Activated CD4-positive, alpha-beta T cell treated with anti-CD3 and anti-CD28 coated beads, Interleukin-2, Interleukin-4, amounts not matched to agents 100 ng/mL and 50 ng/mL, durations not matched to agents 16 hours and 8 hours (primary cell): ENCODE data around the gene RPL13.
A peak's percentile ranks its signal among the peaks of the same experiment; 100 is the strongest.

Experiments used
- DNase-seq: peaks from one replicate; pipeline ENCODE4 v3.0.0-alpha.2; 2020; ENCODE audit warnings: low spot score

The RPL13 gene

DNA sequence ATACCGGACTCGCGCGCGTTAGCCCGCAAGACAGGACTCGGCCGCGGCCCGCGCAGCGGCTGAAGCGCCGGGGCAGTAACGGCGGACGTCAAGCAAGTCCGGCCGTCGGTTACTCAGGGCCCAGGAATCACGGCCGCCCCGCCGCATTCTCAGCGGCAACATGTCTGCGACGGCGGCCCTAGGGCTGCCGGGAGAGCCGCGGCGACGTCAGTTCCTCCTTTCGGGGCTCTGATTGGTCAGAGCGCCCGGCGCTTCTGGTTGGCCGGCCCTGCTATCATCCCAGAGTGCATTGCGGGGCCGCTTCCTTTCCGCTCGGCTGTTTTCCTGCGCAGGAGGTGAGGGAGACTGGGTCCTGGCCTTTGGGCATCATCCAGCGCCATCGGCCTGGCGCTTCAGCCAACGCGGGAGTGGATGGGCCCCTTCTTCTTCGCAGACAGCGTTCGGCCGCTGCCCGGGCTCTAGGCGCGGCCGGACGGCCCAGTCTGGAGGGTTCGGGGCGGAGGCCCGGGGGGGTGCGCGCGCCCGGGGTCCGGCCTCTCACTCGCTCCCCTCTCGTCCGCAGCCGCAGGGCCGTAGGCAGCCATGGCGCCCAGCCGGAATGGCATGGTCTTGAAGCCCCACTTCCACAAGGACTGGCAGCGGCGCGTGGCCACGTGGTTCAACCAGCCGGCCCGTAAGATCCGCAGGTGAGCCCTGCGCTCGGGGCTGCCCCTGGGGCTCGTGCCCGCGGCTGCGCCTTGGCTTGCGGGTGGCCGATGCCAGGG is at the start of gene RPL13:
TSS of gene RPL13 (plus strand) at position 305 of the 764 bp plus-strand sequence. CDS start at position 583, 278 bp downstream.
- peak; percentile 96 for DNase-seq

DNA sequence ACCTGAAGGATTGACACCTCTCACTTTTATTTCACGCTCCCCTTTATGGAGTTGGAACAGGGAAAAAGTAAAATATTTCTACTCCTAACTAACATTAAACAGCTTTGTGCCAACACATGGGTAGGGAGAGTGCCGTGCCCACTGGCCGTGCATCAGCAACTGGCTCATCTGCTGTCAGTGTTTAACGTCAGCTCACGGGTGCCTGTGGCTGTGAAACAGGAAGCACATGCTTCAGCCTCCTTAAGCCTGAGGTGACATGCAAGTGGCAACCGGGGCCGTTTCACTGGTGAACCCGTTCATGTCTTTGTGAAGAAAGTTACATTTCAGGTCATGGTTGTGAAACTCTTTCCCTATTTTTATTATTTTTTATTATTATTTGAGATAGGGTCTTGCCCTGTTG is 49.1 kb upstream of the RPL13 start:
- no peak for DNase-seq

DNA sequence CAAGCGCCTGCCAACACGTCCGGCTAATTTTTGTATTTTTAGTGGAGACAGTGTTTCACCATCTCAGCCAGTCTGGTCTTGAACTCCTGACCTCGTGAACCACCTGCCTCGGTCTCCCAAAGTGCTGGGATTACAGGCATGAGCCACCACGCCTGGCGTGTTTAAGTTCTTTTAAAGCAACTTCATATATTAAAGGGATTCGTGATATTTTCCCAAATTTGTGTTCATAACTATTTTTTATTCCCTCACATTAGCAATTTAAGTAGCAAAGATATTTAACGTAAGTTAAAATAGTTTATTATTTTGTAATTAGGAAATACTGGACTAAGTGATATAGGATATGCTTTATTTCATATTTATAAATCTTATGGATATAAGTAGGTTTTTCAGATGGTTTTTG is 48.0 kb upstream of the RPL13 start:
- no peak for DNase-seq

DNA sequence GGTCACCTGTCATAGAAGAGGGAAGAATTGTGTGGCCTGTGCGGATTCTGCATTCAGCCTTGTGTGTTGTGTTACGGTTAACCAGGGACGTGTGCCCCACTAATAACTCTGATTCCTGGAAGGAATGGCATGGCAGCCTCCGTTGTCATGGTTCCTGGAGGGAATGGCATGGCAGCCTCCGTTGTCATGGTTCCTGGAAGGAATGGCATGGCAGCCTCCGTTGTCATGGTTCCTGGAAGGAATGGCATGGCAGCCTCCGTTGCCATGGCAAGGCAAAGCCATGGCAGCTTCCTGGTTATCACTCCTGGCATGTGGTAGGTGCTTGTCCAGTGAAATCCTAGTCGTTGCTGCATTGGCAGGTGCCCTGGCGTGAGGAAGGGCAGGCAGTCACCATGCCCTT is 43.4 kb upstream of the RPL13 start:
- DNase-seq = no peak

DNA sequence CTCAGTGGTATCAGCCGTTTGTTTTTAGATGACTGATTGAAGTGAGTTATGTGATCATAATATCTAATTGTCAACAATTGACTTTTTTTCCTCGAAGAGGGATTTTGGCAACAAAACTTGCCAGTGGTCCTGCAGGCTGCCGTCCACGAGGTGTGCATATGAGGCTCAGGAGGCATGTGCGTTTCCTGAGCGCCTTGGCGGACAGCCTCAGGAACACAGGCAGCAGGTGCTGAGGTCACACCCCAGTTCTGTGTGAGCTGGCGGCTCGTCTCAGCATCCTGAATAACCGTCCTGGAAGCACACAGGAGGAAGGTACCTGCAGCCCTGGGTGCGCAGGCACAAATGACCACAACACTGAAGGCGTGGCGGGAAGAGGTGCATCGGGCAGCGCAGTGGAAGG is 40.6 kb upstream of the RPL13 start:
- DNase-seq = no peak

DNA sequence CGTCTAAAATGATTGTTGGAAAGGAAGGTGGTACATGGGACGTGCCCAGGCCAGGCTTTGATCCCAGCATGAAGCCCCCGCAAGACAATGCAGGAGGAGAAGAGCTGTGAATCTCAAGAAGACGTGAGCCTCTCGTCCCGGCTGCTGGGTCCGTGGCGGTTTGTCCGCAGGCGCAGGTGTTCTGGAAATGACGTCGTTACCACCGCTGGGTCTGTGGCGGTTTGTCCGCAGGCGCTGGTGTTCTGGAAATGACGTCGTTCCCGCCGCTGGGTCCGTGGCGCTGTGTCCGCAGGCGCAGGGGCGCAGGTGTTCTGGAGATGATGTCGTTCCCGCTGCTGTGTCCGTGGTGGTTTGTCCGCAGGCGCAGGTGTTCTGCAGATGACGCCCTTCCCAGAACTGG is 38.2 kb upstream of the RPL13 start:
- DNase-seq = no peak

DNA sequence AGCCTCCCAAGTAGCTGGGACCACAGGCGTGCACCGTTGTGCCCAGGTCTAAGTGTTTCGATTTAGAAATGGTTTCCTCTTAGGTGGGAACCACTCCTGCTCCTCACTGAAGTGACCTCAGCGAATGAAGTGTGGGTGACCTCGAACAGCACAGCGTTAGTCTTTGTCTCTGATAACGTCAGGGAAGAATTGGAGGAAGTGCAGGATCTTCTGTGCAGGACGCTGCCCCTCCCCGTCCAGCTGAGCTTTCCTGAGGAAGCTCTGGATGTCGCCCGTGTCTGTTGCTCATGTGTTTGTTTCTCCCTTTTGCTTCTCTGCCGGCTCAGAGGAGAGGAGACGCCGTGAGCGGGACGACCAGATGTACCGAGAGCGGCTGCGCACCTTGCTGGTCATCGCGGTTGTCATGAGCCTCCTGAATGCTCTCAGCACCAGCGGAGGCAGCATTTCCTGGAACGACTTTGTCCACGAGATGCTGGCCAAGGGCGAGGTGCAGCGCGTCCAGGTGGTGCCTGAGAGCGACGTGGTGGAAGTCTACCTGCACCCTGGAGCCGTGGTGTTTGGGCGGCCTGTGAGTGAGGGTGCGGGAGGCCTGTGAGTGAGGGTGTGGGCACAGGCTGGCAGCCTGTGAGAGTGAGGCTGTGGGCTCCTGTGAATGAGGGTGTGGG is 36.7 kb upstream of the RPL13 start:
- DNase-seq = no peak

DNA sequence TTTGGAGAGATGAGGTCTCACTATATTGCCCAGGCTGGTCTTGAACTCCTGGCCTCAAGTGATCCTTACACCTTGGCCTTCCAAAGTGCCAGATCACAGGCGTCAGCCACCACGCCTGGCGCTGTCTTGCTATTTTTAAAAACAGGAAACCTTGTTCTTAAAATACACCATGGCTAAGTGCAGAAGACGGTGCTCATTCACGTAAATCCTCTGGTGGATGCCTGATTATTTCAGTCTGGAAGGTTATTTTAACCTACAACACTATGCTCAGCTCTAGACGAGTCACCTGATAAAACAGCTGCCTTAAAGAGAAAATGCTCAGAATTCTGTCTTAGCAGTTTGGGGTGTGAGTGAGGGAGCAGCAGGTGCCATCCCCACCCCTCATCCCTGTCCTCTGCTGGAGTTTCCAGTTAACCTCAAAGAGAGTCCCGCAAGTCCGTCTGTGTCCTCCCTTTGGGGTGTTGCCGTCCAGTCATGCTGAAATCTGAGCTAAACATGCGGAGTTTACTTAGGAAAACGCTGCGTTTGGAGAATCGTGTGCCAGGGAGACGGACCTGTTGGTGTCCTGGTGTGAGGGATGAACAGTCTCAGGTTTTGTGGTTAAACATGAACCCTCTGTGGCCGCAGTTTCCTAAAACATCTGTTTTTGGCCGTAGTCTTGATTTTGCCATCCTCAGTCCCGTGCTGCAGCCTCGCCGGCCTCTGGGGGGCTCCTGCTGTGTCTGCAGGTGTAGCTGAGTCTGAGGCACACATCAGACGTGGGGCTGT is 35.2 kb upstream of the RPL13 start:
- DNase-seq = no peak

DNA sequence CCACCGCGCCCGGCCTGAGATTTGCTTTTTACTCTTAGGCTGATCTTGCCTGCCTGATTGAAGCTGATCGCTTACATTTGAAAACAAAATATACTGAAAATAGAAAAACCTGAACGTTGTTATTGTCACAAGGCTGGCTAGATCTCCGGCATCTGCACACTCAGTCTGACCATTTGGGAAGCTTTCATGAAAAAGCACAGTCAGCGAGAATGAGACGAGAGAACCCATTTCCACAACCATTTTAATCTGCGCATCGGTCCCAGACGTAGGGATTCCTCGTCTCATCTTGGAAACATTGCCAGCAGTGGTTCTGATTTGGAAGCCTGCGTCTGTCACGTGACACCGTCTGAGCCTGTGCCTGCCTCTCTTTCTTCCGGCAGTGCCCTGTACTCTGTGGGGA is 31.4 kb upstream of the RPL13 start:
- DNase-seq = no peak

DNA sequence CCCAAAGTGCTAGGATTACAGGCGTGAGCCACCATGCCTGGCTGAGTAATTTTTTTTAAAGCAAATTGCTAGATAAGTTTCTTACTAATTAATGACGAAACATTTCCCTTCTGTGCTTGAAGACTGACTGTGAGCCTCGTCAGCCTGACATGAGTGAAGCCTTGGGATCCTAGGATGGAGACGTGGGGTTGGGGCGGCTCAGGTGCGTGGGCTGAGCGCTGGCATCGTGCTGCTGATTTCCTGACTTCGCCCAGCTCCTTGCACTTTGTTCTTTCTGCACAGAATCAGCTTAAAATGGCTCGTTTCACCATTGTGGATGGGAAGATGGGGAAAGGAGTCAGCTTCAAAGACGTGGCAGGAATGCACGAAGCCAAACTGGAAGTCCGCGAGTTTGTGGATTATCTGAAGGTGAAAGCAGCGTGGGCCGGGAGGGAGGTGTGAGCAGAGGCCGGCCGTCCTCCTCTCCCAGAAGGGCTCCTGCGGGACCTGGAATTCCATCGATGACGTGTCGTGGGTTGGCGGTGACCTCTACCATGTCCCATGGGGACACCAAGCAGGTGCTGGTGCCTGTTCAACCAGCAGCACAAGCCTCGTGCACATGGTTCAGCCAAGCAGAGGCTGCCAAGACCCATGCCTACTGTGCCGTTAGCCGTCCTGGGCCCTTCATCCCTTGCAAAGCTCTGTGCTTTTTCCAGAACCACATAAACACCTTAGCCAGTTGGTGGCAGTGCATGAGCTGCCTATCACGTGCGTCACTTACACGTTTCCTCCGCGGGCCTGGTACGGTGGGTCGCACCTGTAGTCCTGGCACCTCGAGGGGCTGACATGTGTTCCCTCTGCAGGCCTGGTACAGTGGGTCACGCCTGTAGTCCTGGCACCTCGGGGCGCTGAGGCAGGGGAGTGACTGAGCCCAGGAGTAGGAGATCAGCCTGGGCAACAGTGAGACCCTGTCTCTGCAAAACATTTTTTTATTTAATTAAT is 29.8 kb upstream of the RPL13 start:
- no peak for DNase-seq

DNA sequence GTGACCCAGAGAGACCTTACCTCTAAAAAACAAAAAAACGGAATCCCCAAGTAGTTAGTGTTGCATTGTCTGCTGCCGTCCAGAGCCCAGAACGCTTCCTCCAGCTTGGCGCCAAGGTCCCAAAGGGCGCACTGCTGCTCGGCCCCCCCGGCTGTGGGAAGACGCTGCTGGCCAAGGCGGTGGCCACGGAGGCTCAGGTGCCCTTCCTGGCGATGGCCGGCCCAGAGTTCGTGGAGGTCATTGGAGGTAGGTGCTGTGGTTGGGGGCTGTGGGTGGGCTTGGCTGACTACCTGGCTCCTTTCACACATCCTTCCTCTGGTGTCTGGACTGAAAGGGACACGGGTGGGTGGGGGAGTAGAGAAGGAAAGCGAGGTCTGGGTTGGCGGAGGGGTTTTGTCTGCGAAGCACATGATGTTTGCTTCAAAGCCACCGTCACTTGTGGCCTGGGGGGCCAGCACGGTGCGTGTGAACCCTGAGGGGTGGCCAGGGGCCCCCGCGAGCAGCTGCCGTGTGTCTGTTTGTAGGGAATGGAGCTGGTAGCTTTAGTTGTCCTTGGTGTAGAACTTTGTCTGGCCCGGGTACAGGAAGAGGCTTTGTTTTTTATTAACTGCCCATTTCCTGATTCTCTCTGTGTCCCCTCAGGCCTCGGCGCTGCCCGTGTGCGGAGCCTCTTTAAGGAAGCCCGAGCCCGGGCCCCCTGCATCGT is 28.5 kb upstream of the RPL13 start:
- no peak for DNase-seq

DNA sequence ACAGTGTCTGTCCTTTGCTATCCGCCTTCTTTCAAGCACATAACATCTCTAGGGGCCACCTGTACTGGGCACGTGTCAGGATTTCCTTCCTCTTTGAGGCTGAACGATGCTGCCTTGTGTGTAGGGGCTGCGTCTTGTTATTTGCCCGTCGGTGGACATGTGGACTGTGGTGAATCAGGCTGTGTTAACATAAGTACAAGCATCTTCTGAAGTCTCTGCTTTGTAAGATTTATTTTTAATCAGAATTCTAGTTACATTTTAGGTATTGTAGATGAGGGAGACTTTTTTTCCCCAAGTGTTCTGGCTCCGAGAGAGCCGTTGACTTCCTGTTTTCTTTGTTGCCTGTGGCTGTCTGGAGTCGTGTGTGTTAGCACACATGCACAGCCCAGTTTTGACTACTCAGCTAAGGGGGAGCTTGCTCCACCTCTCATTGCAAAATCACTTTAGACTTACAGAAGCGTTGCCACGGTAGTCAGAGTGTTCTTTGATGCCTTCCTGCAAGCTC is 26.2 kb upstream of the RPL13 start:
- DNase-seq = peak; percentile 15

DNA sequence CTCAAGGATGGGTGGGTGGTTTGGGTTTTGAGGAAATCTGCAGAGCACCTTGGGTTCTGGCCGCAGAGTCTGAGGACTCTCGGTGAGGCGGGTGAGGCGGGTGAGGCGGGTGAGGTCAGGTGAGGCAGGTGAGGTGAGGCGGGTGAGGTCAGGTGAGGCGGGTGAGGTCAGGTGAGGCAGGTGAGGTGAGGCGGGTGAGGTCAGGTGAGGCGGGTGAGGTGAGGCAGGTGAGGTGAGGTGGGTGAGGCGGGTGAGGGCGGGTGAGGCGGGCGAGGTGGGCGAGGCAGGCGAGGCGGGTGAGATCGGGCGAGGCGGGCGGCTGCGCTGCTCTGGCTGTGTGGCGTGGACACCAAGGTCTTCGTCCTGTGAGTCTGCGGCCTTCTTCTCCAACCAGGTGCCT is 24.1 kb upstream of the RPL13 start:
- no peak for DNase-seq

DNA sequence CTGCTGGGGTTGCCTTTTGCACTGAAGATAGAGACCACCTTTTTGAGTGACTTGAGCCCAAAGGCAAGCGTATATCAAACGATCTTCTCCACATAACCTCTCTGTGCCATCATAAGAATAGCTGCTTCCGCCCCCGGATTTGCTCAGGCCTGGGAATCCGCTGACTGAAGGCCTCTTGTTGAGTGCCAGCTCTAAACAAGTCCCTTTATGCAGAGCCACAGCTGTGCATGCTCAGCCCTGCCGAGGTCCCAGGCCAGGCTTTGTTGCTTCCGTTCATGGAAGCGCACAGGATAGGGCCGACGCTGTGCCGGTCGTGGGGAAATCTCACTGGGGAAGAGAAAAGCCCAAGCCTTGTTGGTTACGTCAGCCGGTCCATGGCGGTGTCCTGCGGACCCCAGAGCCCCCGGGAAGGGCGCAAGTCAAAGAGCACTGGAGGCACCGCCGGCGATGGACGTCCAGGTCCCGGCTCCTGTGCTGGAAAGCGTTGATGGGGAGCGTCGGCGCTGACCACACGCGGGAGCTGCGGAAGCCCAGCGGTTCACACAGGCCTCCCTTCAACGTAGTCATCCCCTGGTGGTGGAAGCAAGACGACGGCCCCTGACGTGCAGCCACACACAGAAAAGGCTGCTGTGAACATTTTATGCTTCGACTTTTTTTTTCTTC is 23.5 kb upstream of the RPL13 start:
- DNase-seq = no peak

DNA sequence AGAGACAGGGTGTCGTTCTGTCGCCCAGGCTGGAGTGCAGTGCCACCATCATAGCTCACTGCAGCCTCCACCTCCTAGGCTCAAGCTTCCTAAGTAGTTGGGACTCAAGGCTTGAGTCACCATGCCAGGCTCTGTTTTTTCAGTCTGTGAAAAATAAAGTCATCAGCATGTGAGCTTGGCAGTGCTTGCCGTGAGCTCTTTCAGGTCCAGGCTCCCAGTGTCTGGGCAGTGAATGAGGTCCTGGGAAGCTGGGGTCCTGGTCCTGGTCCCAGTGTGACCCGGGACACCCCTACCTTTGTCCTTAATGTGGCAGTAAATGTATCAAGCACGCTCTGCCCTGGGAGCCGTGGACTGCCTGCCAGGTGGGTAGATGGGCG is 22.9 kb upstream of the RPL13 start:
- no peak for DNase-seq

DNA sequence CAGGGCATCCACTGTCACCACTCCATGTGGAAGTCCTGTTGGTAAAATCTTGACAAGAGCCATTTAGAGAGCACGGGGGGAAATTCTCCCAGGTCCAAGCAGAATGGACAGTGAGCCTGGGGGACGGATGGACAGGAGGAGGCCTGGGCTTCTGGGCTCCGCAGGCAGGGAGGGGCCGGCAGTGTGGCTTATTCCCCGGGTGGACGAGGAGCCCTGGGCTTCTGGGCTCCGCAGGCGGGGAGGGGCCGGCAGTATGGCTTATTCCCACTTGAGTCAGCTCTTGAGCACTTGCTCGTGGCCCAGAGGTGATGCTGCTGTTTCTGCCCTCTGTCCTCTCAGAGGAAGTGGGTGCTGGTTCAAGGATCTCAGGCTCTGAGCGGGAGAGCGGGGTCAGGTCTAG is 22.2 kb upstream of the RPL13 start:
- no peak for DNase-seq

DNA sequence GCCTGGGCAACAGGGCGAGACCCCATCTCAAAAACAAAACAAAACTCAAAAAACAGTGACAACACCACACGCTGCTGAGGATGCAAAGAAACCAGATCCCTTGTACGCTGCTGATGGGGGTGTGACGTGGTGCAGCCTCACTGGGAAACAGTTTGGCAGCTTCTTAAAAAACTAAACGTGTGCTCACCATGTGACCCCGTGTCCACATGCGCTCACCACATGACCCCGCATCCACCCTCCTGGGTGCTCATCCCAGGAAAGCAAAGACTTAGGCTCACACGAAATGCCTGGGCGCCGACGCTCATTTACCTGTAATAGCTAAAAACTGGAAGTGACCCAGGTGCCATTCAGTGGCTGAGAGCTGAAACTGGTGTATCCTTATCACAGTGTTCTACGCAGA is 19.9 kb upstream of the RPL13 start:
- DNase-seq = no peak

DNA sequence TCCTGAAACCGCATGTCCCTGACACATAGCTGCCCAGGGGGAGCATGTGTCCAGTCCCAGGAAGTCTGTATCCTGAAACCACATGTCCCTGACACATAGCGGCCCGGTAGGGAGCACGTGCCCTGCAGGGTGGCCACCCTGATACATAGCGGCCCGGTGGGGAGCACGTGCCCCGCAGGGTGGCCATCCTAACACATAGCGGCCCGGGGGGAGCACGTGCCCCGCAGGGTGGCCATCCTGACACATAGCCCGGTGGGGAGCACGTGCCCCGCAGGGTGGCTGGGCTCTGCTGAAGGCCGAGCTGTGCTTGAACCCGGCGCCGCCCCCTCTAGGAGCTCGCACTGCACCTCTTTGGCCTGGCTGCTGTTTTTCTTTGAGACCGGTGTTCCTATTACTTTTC is 18.7 kb upstream of the RPL13 start:
- no peak for DNase-seq

DNA sequence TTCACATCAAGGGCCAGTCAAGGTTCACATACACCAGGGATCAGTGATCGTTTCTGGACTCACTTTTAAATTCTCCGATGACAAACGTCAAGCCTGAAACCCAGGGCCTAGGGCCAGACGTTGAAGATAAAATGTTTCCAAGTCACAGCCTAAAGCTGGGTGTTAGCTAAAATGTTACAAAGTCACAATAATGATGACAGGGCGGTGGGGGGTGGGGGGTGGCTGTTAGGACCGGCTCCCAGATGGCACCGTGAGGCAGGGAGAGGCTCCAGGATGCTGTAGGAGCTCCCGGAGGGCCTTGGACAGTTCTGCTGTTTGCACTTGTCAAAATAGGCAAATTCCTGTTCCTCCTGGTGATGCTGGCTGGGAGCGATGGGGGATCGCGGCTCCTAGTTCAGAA is 16.4 kb upstream of the RPL13 start:
- no peak for DNase-seq

DNA sequence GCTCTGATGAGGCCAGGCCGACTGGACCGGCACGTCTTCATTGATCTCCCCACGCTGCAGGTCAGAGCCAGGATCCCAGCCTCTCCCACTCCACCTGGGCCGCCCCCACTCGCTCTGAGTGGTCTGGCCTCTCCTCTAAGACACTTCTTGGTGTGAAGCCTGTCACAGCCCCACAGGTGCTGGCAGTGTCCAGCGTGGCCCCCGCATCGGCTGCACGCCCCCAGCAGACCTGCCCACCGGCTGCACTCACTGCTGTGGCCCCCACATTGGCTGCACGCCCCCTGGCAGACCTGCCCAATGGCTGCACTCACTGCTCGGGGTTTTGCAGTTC is 15.8 kb upstream of the RPL13 start:
- no peak for DNase-seq
